Coronary artery (tissue), 2 donors: ENCODE measurements around the gene CX3CR1.

Experiments
- DNase-seq: peaks from one replicate; pipeline ENCODE4 v3.0.0-alpha.2; 2017; ENCODE audit warnings: low spot score
- H3K27ac ChIP-seq, 2 donors: fragments of 200-600 bp; sonication (generic); one replicate each; pipeline ENCODE4 v1.5.1; 2016 to 2019
- H3K4me3 ChIP-seq: fragments of 200-600 bp; sonication (generic); 2 replicates; pipeline ENCODE4 v1.5.1; 2016; ENCODE audit warnings: mild to moderate bottlenecking, moderate library complexity
- CTCF ChIP-seq: fragments of 200-600 bp; sonication (generic); IDR thresholded peaks from one replicate; pipeline ENCODE4 v1.5.1; 2019; ENCODE audit warnings: antibody characterized with exemption

CX3CR1 gene

GRCh38 chr3:39284457-39284881 lies 4.6 kb upstream of the CX3CR1 start:
- Histone ChIP-seq H3K4me3 (no peak overlapping the region), H3K27ac (no peak overlapping the region)
- no peak for TF ChIP-seq CTCF

GRCh38 chr3:39282057-39282456 lies 2.2 kb upstream of the CX3CR1 start:
- no peak for TF ChIP-seq CTCF
- DNase-seq, result no peak
- Histone ChIP-seq H3K27ac (no peak overlapping the region), H3K4me3 (no peak overlapping the region)

More at GRCh38 chr3:39284457-39284881, 4.6 kb upstream of the CX3CR1 start:
- no peak for DNase-seq

GRCh38 chr3:39281533-39281932 lies 1.7 kb upstream of the CX3CR1 start:
- no peak for TF ChIP-seq CTCF
- Histone ChIP-seq H3K27ac (no peak overlapping the region), H3K4me3 (no peak overlapping the region)
- DNase-seq, result no peak

GRCh38 chr3:39280571-39280970 lies 735 bp upstream of the CX3CR1 start:
- no peak for TF ChIP-seq CTCF
- no peak for DNase-seq
- Histone ChIP-seq H3K4me3 (no peak overlapping the region), H3K27ac (no peak overlapping the region)

- Histone ChIP-seq H3K27ac (no peak overlapping the region), H3K4me3 (no peak overlapping the region)
- TF ChIP-seq CTCF, result no peak
- DNase-seq, result no peak
Measured at GRCh38 chr3:39278616-39278935, 1.3 kb downstream of the CX3CR1 start.

- no peak overlapping the region for H3K4me3 ChIP-seq
- no peak overlapping the region for H3K27ac ChIP-seq
- TF ChIP-seq CTCF, result no peak
- no peak for DNase-seq
Measured at GRCh38 chr3:39277893-39278615, 1.8 kb downstream of the CX3CR1 start.

GRCh38 chr3:39276746-39277145 lies 3.1 kb downstream of the CX3CR1 start:
- H3K4me3 ChIP-seq, result no peak overlapping the region
- H3K27ac ChIP-seq, result no peak overlapping the region
- TF ChIP-seq CTCF, result no peak
- DNase-seq, result no peak
